Heart left ventricle (tissue), 13 donors: Measurements from ENCODE around the gene ACSL3.

Source experiments
- CTCF ChIP-seq, 12 donors: fragments of 200-600 bp; sonication (generic) in 4 of 12; IDR thresholded peaks; one replicate each; pipeline versions ENCODE4 v1.5.0 to v1.8.0; 2018 to 2022; ENCODE audit warnings: antibody characterized with exemption in 12 of 12, mild to moderate bottlenecking in 5 of 12
- POLR2A ChIP-seq, 2 donors: fragments of 450-650 bp; IDR thresholded peaks; one replicate each; pipeline ENCODE4 v1.6.1; 2017; ENCODE audit warnings: antibody characterized with exemption in 2 of 2, mild to moderate bottlenecking in 2 of 2, moderate library complexity in 2 of 2
- donor health status: ischemic (EF 13 %, LVEDD 7.1; RV severe dilation, severe dysfunction).
- donor health status: DM: no; HTN: yes; CAD: no.
- donor health status: DM: no; HTN: no; CAD: no.
- donor health status: ischemic (EF 25% LVEDD 6.9; RV normal size, moderate dysfunction).
- donor health status: ischemic (EF 25% LVEDD 5.7; RV mildly dilated, moderate dysfunction).
- donor health status: ischemic (EF 35%, LVEDD 5.7; RV mildly dilated, moderate dysfunction).
- donor health status: nonischemic (EF 11% LVEDD 7.7; RV severe dilation, severe dysfunction).
- donor health status: DM: yes; HTN: yes; CAD: no.
- donor health status: PGD.
- donor health status: ischemic (EF 29% LVEDD 5.4; RV normal size, mild dysfunction).
- donor health status: nonischemic (EF 23%, LVEDD 6.1; RV moderate dilation, normal function).

- TF ChIP-seq CTCF (IDR thresholded peaks at IDR 0.05) (no peak), POLR2A (IDR thresholded peaks at IDR 0.05) (no peak)
Measured at GRCh38 chr2:222973237-222973636, 112.4 kb downstream of the ACSL3 start.
